GM12864 (cell line): ENCODE data around the gene F13B.

ENCODE experiments used
- DNase-seq: peaks from one replicate; pipeline ENCODE4 v3.0.0-alpha.2; 2011; ENCODE audit warnings: low read depth
- H3K4me3 ChIP-seq: 2 replicates; pipeline ENCODE4 v1.5.1; 2011; ENCODE audit warnings: mild to moderate bottlenecking, low read depth, low read length, control low read depth
- CTCF ChIP-seq: IDR thresholded peaks from 2 replicates; pipeline ENCODE4 v1.5.1; 2011; ENCODE audit warnings: low read depth, mild to moderate bottlenecking, moderate library complexity, low read length, control low read depth, inconsistent platforms; ENCODE audit errors: missing control alignments

Gene F13B

GRCh38 chr1:197076585-197076984, 9.5 kb upstream of the F13B start:
- H3K4me3 ChIP-seq: no peak overlapping the region
- TF ChIP-seq CTCF: no peak
- no peak for DNase-seq

GRCh38 chr1:197073978-197074377, 6.9 kb upstream of the F13B start:
- DNase-seq: no peak
- H3K4me3 ChIP-seq: no peak overlapping the region
- no peak for TF ChIP-seq CTCF

GRCh38 chr1:197067457-197067818, 378 bp upstream of the F13B start:
- no peak for DNase-seq
- TF ChIP-seq CTCF: no peak
- no peak overlapping the region for H3K4me3 ChIP-seq

- TF ChIP-seq CTCF: no peak
- no peak for DNase-seq
- no peak overlapping the region for H3K4me3 ChIP-seq
Observed at GRCh38 chr1:197066277-197066676, 783 bp downstream of the F13B start.

- TF ChIP-seq CTCF: no peak
- DNase-seq: no peak
- no peak overlapping the region for H3K4me3 ChIP-seq
Observed at GRCh38 chr1:197065559-197065958, 1.5 kb downstream of the F13B start.

GRCh38 chr1:197063212-197063611, 3.8 kb downstream of the F13B start:
- DNase-seq: no peak
- no peak overlapping the region for H3K4me3 ChIP-seq
- TF ChIP-seq CTCF: no peak

GRCh38 chr1:197062692-197063091, 4.4 kb downstream of the F13B start:
- TF ChIP-seq CTCF: no peak
- H3K4me3 ChIP-seq: no peak overlapping the region
- DNase-seq: peak; percentile 4
